Head of caudate nucleus (tissue), 42 donors: ENCODE data around the gene TOP2B.

Experiments used
- DNase-seq, 42 donors: peaks; one replicate each; pipeline versions ENCODE4 v3.0.0 to v3.0.0-alpha.2; 2020 to 2021; ENCODE audit warnings: mixed read lengths in 7 of 42
- intact Hi-C: fragments of 100-400 bp; cut with DNase I; formaldehyde crosslinking; loops from one replicate; pipeline ENCODE4 v1.15.0; 2022

Gene TOP2B

GRCh38 chr3:25679166-25679565 lies 14.5 kb upstream of the TOP2B start:
- DNase-seq = peak in 1 of 42 donors; percentile 21
- intact Hi-C loops = no loop called here

- intact Hi-C loops = no loop called here
- no peak for DNase-seq
Measured at GRCh38 chr3:25678581-25678980, 13.9 kb upstream of the TOP2B start.

- no peak for DNase-seq
- intact Hi-C loops = no loop called here
Measured at GRCh38 chr3:25677121-25677520, 12.4 kb upstream of the TOP2B start.

GRCh38 chr3:25674670-25675069 lies 10.0 kb upstream of the TOP2B start:
- DNase-seq = no peak
- intact Hi-C loops = no loop called here

- intact Hi-C loops = no loop called here
- no peak for DNase-seq
Measured at GRCh38 chr3:25673738-25674298, 9.1 kb upstream of the TOP2B start.

GRCh38 chr3:25665315-25666280 lies 891 bp upstream of the TOP2B start:
- intact Hi-C loops = loop anchor here (2.0 kb wide), 1 partner anchor 117 kb away; the partner anchor contains the start of gene NGLY1
- peak in 3 of 42 donors; percentile 24 to 37 (median 28) for DNase-seq

GRCh38 chr3:25663869-25664811 lies 567 bp downstream of the TOP2B start:
- DNase-seq = peak; percentile 48 to 91 (median 79)
- intact Hi-C loops = loop anchor here (2.0 kb wide), 1 partner anchor 119 kb away; the partner anchor contains the start of gene NGLY1

GRCh38 chr3:25663347-25663868 lies 1.3 kb downstream of the TOP2B start:
- DNase-seq = peak in 8 of 42 donors; percentile 3 to 30 (median 22)

GRCh38 chr3:25662736-25663320 lies 1.9 kb downstream of the TOP2B start:
- intact Hi-C loops = no loop called here
- DNase-seq = no peak

More at GRCh38 chr3:25663347-25663868, 1.3 kb downstream of the TOP2B start:
- intact Hi-C loops = no loop called here

GRCh38 chr3:25661694-25662437 lies 2.8 kb downstream of the TOP2B start:
- no peak for DNase-seq
- intact Hi-C loops = no loop called here

- intact Hi-C loops = no loop called here
- no peak for DNase-seq
Measured at GRCh38 chr3:25658836-25659235, 5.9 kb downstream of the TOP2B start.

- intact Hi-C loops = no loop called here
- no peak for DNase-seq
Measured at GRCh38 chr3:25657293-25657692, 7.4 kb downstream of the TOP2B start.

GRCh38 chr3:25655659-25656058 lies 9.0 kb downstream of the TOP2B start:
- intact Hi-C loops = no loop called here
- no peak for DNase-seq

GRCh38 chr3:25654576-25654975 lies 10.1 kb downstream of the TOP2B start:
- DNase-seq = no peak
- intact Hi-C loops = no loop called here

- no peak for DNase-seq
- intact Hi-C loops = no loop called here
Measured at GRCh38 chr3:25653322-25653721, 11.4 kb downstream of the TOP2B start.

GRCh38 chr3:25652921-25653320 lies 11.8 kb downstream of the TOP2B start:
- DNase-seq = no peak
- intact Hi-C loops = no loop called here

- no peak for DNase-seq
- intact Hi-C loops = loop anchor here (5.0 kb wide), 1 partner anchor 208 kb away; no protein-coding TSS in a partner anchor
Measured at GRCh38 chr3:25648925-25649830, 15.5 kb downstream of the TOP2B start.
